ENCODE measurements around the gene TVP23A.

Gene TVP23A

GRCh38 chr16:10817963-10818941 lies at the start of gene TVP23A:
TVP23A (minus strand) TSS chr16:10818794; CDS start chr16:10818493, 301 bp downstream.
- no peak for DNase-seq

DNA sequence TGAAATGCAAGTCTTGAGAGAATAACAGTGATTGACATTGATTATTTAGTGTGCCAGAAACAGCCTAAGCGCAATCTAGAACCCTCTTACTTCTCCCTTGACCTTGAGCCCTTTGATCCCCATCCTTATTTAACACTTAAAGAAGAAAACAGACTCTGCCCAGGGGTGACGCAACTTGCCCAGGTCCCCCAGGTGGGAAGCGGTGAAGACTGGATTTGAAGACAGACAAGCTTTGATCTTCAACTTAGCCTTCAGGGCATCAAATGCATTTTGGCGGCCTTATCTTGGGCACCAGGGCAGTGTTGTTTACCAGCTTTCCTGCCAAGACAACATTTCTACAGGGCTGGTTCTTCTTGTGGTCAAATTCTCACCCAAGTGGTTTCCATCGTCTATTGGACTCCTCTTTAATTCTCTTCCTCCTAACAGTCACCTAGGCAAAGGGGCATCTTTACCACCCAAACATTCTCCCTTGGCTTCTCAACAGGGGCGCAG lies 49.6 kb upstream of the TVP23A start:
- no peak for DNase-seq

GRCh38 chr16:10867199-10867598 lies 48.6 kb upstream of the TVP23A start:
- DNase-seq: no peak

DNA sequence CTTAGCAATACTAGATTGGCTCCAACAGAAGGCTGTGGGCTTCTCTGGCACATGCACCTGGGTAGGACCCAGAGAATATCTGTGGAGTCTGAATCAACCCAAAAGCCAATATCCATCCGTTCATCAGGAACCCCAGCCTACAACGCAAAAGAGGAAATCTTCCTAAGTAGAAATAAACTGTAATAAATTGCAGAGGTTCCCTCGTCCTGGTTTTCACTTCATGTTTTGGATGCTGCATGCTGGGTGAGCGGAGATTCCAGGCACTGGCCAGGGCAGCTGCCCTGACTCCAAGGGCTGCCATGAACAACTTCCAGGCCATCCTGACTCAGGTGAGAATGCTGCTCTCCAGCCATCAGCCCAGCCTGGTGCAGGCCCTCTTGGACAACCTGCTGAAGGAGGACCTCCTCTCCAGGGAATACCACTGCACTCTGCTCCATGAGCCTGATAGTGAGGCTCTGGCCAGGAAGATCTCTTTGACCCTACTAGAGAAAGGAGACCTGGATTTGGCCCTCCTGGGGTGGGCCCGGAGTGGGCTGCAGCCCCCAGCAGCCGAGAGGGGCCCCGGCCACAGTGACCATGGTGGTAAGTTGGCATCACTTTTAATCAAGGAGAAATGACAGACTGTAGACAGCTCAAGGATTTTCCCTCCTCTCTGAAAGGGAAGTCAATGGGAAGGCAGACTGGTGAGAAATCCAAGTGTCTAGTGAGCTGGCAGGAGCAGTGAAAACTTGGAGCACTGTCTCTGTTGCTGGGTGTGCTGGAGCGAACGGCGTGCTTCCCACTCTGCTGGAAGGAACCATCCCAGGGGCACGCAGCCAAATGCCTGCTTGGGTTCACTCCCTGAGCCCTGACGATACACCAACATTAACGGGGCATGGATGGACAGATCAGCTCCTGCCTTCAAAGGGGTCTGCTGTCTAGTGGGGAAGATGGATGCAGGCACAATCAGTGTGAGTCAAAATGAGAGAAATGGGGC lies 47.7 kb upstream of the TVP23A start:
- no peak for DNase-seq

DNA sequence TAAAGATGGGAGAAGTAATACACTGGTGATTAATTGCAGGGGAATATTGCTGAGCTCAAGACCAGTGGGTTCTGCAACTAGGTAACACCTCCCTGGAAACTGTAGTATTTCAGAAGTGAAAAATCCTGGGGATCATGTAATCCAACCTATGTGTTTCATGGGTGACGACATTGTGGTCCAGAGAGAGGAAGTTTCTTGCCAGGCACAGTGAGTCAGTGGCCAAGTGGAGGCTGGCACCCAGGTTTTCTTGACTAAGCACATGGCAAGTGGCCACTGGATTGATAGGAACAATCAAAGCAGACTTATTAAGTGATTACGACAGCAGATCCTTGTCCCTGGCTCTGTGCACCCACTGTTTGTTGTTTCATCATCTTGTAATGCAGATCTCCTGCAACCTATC lies 43.8 kb upstream of the TVP23A start:
- no peak for DNase-seq

- DNase-seq: no peak
Observed at GRCh38 chr16:10859658-10860057, 41.1 kb upstream of the TVP23A start.

GRCh38 chr16:10859020-10859419 lies 40.4 kb upstream of the TVP23A start:
- no peak for DNase-seq

DNA sequence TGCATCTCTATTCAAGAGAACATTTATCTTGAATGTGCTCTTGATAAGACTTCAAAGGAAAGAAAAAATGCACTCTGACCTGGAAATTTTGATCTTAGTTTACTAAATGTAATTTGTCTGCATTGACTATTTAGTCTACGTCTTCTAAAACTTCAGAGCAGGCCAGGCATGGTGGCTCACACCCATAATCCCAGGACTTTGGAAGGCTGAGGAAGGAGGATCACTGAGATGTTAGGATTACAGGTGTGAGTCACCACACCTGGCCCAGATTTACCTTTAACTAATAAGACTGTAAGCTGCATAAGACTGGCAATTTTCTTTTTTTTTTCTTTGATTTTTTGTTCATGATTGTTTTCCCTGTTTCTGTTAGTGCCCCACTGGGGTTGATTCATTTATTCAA lies 39.6 kb upstream of the TVP23A start:
- DNase-seq: no peak

- DNase-seq: no peak
Observed at GRCh38 chr16:10856042-10856441, 37.4 kb upstream of the TVP23A start.

DNA sequence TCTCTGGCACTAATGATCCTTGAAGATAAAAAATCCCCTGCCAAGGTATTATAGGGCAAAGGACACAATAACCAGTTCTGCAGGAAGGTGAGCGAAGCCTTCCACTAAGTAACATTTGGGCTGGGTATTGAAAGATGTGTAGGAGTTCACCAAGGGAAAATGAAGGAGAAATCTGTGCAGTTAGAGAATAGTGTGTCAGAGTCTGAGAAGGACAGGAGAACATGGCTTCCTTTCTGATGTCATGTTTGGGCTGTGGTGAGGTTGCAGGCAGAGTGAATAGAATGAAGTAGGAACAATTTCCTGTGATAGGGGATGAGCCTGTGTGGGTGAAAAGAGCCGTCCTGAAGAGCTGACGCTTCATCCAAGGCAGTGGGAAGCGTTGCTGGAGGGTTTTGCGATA lies 34.4 kb upstream of the TVP23A start:
- no peak for DNase-seq

DNA sequence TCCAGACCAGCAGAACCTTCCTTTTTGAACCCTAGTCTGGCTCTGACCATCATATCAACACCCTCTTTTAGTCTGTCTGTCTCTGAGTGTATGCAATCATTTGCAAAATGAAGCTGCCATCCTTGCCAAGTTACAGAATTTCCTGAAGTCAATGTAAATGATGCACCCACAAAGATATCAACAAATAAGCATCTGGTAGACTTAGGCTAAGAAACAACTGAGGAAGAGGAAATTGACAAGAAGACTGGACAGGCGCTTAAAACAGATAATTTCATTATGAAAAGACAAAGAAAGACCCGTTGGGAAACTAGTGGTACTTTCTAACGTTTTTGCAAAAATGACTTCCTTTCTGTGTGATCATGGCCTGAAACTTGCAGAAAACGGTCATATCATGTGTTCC lies 33.7 kb upstream of the TVP23A start:
- no peak for DNase-seq

DNA sequence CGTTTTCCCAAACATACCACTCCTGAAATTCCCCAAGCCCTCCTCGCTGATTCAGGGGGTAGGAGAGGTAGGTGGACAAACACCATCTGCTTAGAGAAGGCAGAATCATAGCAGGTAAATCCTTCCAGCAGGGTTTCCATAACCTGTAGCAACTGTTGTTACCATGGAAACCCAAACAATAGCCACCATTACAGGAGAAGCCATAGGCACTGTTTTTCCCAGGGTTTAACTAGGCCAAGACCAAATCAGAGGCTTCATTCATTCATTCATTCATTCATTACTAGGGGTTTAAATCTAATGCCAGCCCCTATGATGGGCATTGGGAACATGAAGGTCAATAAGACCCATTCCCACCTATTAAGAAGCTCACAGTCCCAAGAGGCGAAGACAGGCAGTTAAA lies 32.9 kb upstream of the TVP23A start:
- no peak for DNase-seq

DNA sequence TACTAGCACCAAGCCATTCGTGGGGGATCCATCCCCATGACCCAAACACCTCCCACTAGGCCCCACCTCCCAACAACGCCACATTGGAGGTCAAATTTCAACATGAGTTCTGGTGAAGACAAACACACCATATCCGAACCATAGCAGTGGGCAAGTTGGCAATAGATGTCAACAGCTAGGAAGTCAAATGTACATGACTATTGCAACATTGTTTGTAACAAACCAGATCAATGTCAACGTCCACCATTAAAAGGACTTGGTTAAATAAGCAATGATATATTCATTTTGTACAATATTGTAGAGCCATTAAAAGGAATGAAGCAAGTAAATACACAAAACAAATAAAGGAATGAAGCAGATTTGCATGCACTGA lies 31.9 kb upstream of the TVP23A start:
- no peak for DNase-seq

DNA sequence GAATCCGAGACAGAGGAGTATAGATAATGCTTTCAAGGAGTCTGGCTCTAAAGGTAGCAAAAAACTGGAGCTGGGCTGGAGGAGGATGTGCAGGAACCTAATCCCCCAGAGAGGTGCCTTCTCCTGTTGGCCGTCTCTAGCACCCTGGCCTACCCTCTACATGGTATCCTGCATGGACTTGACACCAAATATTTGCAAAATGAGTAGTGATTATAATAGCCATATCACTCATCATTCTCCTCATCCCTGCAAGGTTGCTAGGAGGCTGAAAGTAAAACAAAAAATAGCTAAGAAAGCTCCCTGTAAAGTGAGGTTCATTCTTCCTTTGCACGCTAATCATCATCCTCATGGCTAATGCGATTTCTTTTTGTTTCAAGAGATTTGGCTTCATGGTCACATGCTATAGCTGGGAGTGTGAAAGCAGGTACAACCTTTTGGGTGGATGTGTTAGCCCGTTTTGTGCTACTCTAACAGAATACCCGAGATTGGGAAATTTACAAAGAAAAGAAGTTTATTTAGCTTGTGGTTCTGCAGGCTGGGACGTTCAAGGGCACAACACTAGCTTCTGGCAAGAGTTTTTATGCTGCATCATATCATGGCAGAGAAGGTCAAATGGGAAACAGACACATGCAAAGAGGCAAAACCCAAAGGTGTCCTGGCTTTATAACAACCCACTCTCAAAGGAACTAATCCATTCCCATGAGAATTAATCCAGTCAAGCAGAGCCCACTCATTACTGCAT lies 31.3 kb upstream of the TVP23A start:
- DNase-seq: no peak

DNA sequence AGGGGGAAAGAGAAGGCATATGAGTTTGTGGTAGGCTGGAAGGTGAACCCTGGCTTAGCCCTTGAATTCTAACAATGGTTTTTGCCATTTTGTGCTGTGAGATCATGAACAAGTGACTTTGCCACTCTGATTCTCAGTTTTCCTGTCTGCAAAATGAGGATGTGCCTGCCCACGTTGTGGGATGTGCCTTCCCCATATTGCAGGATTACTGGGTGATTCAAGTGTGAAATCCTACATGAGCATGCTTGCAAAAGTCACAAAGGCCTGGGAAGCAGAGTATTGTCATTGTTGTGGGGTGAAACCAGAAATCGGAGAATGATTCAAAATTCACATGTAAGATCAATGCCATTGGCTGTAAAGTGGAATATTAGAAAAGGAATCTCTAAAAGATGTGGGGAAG lies 28.6 kb upstream of the TVP23A start:
- no peak for DNase-seq

GRCh38 chr16:10846213-10846998 lies 27.8 kb upstream of the TVP23A start:
- DNase-seq: no peak

DNA sequence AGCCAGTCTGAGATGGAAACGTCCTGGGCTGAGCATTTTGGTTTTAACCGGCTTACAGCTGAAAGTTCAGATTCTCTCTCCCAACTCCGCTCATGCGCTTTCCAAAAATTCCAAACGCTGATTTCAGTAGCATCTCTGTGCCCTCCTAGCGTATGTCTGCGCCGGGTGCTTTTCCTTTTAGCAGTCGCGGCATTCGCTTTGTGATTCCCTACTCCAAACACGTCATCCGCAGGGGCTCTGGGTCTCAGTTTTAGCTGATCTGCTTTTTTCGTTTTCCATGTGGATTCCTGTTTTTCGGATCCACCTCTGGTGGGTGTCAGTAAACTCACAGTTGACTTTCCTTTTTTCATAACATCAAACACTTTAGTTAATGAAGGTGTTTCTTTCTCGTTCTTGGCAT lies 22.1 kb upstream of the TVP23A start:
- DNase-seq: no peak

GRCh38 chr16:10839279-10839666 lies 20.7 kb upstream of the TVP23A start:
- no peak for DNase-seq

- no peak for DNase-seq
Observed at GRCh38 chr16:10838621-10839278, 20.2 kb upstream of the TVP23A start.

GRCh38 chr16:10836174-10836853 lies 17.7 kb upstream of the TVP23A start:
- DNase-seq: no peak
